Neural cell (in vitro differentiated cells): ENCODE results near the gene LGALS3. TPM values are rescaled to one million over a fixed set of nuclear protein-coding genes. Genes with fewer than 3 reads are reported as not detected.
A peak's percentile ranks its signal among the peaks of the same experiment; 100 is the strongest.

Experiments
- H2AFZ ChIP-seq: fragments of 200-600, 300-800 bp; sonication (generic), shearing (Covaris generic); 2 replicates; pipeline ENCODE4 v1.6.0; 2014; ENCODE audit warnings: low read depth, mild to moderate bottlenecking, antibody characterized with exemption, low read length, moderate library complexity
- H3F3A ChIP-seq: fragments of 200-600 bp; shearing (Covaris generic); 2 replicates; pipeline ENCODE4 v1.6.1; 2016; ENCODE audit warnings: mild to moderate bottlenecking, moderate library complexity, mixed read lengths, antibody characterized with exemption, low read length; ENCODE audit not compliant: insufficient read depth, poor library complexity, severe bottlenecking
- H3K27ac ChIP-seq: fragments of 200-600, 300-800 bp; sonication (generic), shearing (Covaris generic); 2 replicates; pipeline ENCODE4 v1.5.1; 2014; ENCODE audit warnings: mild to moderate bottlenecking, low read length, moderate library complexity
- H3K27me3 ChIP-seq: fragments of 300-800, 200-600 bp; sonication (generic), shearing (Covaris generic); 2 replicates; pipeline ENCODE4 v1.6.0; 2014; ENCODE audit warnings: mild to moderate bottlenecking, low read depth, low read length, moderate library complexity; ENCODE audit not compliant: insufficient read depth
- H3K36me3 ChIP-seq: fragments of 300-800, 200-600 bp; sonication (generic), shearing (Covaris generic); 2 replicates; pipeline ENCODE4 v1.5.1; 2014; ENCODE audit warnings: mild to moderate bottlenecking, antibody characterized with exemption, low read length, moderate library complexity; ENCODE audit not compliant: insufficient read depth
- H3K4me2 ChIP-seq: fragments of 300-800, 200-600 bp; sonication (generic), shearing (Covaris generic); 2 replicates; pipeline ENCODE4 v1.6.0; 2014; ENCODE audit warnings: mild to moderate bottlenecking, low read length
- H3K4me3 ChIP-seq: fragments of 300-800, 200-600 bp; sonication (generic), shearing (Covaris generic); 2 replicates; pipeline ENCODE4 v1.5.1; 2014; ENCODE audit warnings: mild to moderate bottlenecking, low read length, moderate library complexity
- H3K79me2 ChIP-seq: fragments of 200-600 bp; shearing (Covaris generic); replicated peaks from 2 replicates; pipeline ENCODE4 v1.6.0; 2014; ENCODE audit warnings: mild to moderate bottlenecking, low read length, moderate library complexity; ENCODE audit not compliant: insufficient read depth
- H3K9ac ChIP-seq: fragments of 300-800, 200-600 bp; sonication (generic), shearing (Covaris generic); 2 replicates; pipeline ENCODE4 v1.6.1; 2016; ENCODE audit warnings: mild to moderate bottlenecking, low read length, mixed read lengths
- H3K9me2 ChIP-seq: fragments of 200-600 bp; shearing (Covaris generic); 2 replicates; pipeline ENCODE4 v1.6.1; 2016; ENCODE audit warnings: mild to moderate bottlenecking, low read length, mixed read lengths; ENCODE audit not compliant: insufficient read depth
- H3K9me3 ChIP-seq: fragments of 200-600, 300-800 bp; sonication (generic), shearing (Covaris generic); 2 replicates; pipeline ENCODE4 v1.6.1; 2016; ENCODE audit warnings: mild to moderate bottlenecking, mixed run types, low read length, moderate library complexity, mixed read lengths
- H4K20me1 ChIP-seq: fragments of 200-600 bp; shearing (Covaris generic); 2 replicates; pipeline ENCODE4 v1.6.1; 2016; ENCODE audit warnings: mild to moderate bottlenecking, mixed run types; ENCODE audit not compliant: insufficient read depth
- EP300 ChIP-seq: fragments of 450-650 bp; conservative IDR thresholded peaks from 2 replicates; pipeline ENCODE4 v1.6.1; 2014; ENCODE audit warnings: antibody characterized with exemption, mild to moderate bottlenecking, moderate library complexity; ENCODE audit not compliant: poor library complexity, severe bottlenecking
- EZH2 ChIP-seq: fragments of 200-600, 300-800 bp; shearing (Covaris generic), sonication (generic); IDR thresholded peaks from 2 replicates; pipeline ENCODE4 v1.6.1; 2014; ENCODE audit warnings: antibody characterized with exemption, low read length, borderline replicate concordance, mild to moderate bottlenecking; ENCODE audit not compliant: insufficient read depth, poor library complexity, severe bottlenecking
- MXI1 ChIP-seq: fragments of 450-650 bp; conservative IDR thresholded peaks from 2 replicates; pipeline ENCODE4 v1.6.1; 2014; ENCODE audit warnings: antibody characterized with exemption, mild to moderate bottlenecking; ENCODE audit not compliant: poor library complexity, severe bottlenecking
- POLR2AphosphoS5 ChIP-seq: IDR thresholded peaks from 2 replicates; pipeline ENCODE4 v1.6.1; 2012
- RAD21 ChIP-seq: fragments of 450-650 bp; conservative IDR thresholded peaks from 2 replicates; pipeline ENCODE4 v1.6.1; 2014; ENCODE audit warnings: antibody characterized with exemption, mild to moderate bottlenecking, moderate library complexity
- SMC3 ChIP-seq: fragments of 450-650 bp; conservative IDR thresholded peaks from 2 replicates; pipeline ENCODE4 v1.6.1; 2014; ENCODE audit warnings: antibody characterized with exemption, mild to moderate bottlenecking, moderate library complexity; ENCODE audit not compliant: poor library complexity
- TAF1 ChIP-seq: IDR thresholded peaks from 2 replicates; pipeline ENCODE4 v1.6.1; 2012; ENCODE audit warnings: low read depth
- polyA plus RNA-seq: library from polyadenylated mRNA; depleted of rRNA; stranded (reverse); fragments of >200 nt; gene quantifications from 2 replicates; pipeline ENCODE4 v1.2.3, GENCODE V29; 2014
- TF ChIP-seq, protein P1 (sequence below): IDR thresholded peaks from 2 replicates; pipeline ENCODE4 v1.6.1; 2012; ENCODE audit warnings: borderline replicate concordance
- TF ChIP-seq, protein P2 (sequence below): fragments of 450-650 bp; IDR thresholded peaks from 2 replicates; pipeline ENCODE4 v1.5.1; 2014; ENCODE audit warnings: antibody characterized with exemption, mild to moderate bottlenecking, moderate library complexity; ENCODE audit not compliant: poor library complexity, severe bottlenecking

The LGALS3 gene
- polyA plus RNA-seq, 1 donor from 2014 or later: 0.12 TPM

DNA sequence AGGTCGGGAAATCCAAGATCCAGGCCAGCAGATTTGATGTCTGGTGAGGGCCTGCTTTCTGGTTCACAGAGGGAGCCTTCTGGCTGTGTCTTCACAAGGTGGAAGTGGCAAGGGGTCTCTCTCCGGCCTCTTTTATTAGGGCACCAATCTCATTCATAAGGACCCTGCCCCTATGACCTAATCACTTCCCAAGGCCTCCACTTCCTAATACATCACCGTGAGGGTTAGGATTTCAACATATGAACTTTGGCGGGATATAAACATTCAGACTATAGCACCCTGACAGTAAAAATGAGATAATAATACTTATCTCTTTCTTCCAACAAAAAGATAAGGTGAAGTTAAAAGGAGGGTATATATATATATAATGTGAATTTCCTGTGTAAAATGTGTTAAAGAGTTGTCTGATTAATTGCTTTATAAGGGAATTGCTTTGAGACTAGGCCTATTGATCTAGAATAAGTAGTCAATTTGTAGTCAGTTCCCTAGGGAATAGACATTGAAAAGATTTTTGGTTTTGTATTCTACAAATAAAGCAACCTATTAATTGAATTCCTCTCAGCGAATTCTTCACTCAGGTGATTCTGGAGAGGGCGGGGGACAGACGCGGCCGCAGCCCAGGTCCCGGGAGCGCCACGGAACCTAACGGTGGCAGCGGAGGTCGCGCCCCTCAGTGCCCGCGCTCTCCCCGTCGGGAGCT lies 516 bp upstream of the LGALS3 start:
- Histone ChIP-seq H3K9ac (no peak overlapping the region), H3K9me3 (no peaks in the 10 kb centered on the region), H2AFZ (no peak overlapping the region), H3K27me3 (peaks cover 45% of the 10 kb centered on the region), H3K9me2 (no peaks in the 10 kb centered on the region), H3F3A (no peaks in the 10 kb centered on the region), H3K36me3 (no peaks in the 10 kb centered on the region), H3K4me3 (no peak overlapping the region), H4K20me1 (no peaks in the 10 kb centered on the region), H3K4me2 (no peak overlapping the region), H3K79me2 (no peaks in the 10 kb centered on the region), H3K27ac (no peak overlapping the region)
- TF ChIP-seq TAF1 (no peak), MXI1 (no peak), EP300 (no peak), POLR2AphosphoS5 (no peak), EZH2 (no peak), RAD21 (no peak), SMC3 (no peak)
- TF ChIP-seq, protein P1, sequence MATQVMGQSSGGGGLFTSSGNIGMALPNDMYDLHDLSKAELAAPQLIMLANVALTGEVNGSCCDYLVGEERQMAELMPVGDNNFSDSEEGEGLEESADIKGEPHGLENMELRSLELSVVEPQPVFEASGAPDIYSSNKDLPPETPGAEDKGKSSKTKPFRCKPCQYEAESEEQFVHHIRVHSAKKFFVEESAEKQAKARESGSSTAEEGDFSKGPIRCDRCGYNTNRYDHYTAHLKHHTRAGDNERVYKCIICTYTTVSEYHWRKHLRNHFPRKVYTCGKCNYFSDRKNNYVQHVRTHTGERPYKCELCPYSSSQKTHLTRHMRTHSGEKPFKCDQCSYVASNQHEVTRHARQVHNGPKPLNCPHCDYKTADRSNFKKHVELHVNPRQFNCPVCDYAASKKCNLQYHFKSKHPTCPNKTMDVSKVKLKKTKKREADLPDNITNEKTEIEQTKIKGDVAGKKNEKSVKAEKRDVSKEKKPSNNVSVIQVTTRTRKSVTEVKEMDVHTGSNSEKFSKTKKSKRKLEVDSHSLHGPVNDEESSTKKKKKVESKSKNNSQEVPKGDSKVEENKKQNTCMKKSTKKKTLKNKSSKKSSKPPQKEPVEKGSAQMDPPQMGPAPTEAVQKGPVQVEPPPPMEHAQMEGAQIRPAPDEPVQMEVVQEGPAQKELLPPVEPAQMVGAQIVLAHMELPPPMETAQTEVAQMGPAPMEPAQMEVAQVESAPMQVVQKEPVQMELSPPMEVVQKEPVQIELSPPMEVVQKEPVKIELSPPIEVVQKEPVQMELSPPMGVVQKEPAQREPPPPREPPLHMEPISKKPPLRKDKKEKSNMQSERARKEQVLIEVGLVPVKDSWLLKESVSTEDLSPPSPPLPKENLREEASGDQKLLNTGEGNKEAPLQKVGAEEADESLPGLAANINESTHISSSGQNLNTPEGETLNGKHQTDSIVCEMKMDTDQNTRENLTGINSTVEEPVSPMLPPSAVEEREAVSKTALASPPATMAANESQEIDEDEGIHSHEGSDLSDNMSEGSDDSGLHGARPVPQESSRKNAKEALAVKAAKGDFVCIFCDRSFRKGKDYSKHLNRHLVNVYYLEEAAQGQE: no peak
- TF ChIP-seq, protein P2, sequence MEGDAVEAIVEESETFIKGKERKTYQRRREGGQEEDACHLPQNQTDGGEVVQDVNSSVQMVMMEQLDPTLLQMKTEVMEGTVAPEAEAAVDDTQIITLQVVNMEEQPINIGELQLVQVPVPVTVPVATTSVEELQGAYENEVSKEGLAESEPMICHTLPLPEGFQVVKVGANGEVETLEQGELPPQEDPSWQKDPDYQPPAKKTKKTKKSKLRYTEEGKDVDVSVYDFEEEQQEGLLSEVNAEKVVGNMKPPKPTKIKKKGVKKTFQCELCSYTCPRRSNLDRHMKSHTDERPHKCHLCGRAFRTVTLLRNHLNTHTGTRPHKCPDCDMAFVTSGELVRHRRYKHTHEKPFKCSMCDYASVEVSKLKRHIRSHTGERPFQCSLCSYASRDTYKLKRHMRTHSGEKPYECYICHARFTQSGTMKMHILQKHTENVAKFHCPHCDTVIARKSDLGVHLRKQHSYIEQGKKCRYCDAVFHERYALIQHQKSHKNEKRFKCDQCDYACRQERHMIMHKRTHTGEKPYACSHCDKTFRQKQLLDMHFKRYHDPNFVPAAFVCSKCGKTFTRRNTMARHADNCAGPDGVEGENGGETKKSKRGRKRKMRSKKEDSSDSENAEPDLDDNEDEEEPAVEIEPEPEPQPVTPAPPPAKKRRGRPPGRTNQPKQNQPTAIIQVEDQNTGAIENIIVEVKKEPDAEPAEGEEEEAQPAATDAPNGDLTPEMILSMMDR: no peak

DNA sequence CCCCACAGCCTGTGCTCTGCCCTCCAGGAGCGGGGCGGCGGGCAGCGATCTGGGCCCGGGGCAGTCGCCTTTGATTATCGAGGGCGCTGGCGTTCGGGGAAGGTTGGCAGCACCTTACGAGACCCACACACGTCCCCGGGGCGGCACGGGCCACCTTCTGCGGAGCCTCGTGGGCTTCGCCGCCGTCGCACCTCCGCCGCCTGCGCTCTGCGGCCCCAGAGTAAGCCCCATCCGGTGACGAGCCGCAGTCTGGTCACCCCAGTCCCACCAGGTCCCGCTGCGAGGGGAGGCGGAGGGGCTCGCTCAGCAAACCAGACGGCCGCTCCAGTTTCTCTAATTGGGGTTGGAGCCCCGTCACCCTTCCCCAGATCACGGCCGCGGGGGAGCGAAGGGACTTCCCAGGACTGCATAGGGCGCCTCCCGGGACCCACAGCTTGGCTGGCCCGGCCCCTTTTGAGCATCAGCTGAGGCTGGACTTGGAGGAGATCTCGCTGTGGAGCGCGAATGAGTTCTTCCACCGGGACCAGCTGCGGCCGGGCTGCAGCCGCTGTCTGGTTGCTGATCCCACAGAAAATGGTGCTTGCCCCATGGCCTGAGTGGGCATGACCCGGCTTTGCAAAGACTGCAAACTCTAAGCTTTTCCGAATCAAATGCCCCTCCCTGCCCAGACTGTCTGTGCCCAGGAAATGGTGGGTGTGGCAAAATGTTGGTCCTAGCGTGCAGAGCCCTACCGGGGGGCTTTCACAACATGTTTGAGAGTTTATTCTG lies 560 bp downstream of the LGALS3 start:
- TF ChIP-seq MXI1 (no peak), RAD21 (no peak), TAF1 (no peak), EP300 (no peak), SMC3 (no peak), EZH2 (no peak), POLR2AphosphoS5 (no peak)
- TF ChIP-seq, protein P2: no peak
- TF ChIP-seq, protein P1: no peak
- Histone ChIP-seq H3K9me2 (no peaks in the 10 kb centered on the region), H3K27me3 (peaks cover 45% of the 10 kb centered on the region), H3K36me3 (no peaks in the 10 kb centered on the region), H3F3A (no peaks in the 10 kb centered on the region), H3K9ac (no peak overlapping the region), H3K79me2 (no peaks in the 10 kb centered on the region), H4K20me1 (no peaks in the 10 kb centered on the region), H3K9me3 (no peaks in the 10 kb centered on the region), H3K4me2 (no peak overlapping the region), H3K4me3 (peak overlapping the region; percentile 59), H3K27ac (no peak overlapping the region), H2AFZ (peak overlapping the region; percentile 32)
